Neuronal stem cell (in vitro differentiated cells): ENCODE results near the gene TNRC6B.

Experiments
- DNase-seq: peaks from one replicate; pipeline ENCODE4 v3.0.0-alpha.2; 2013; ENCODE audit warnings: low spot score
- H2AFZ ChIP-seq: one replicate; pipeline ENCODE4 v1.6.1; 2013; ENCODE audit warnings: mild to moderate bottlenecking, low read length, inconsistent platforms
- H2AK5ac ChIP-seq: 2 replicates; pipeline ENCODE4 v1.6.1; 2013; ENCODE audit warnings: low read depth, mild to moderate bottlenecking, inconsistent platforms, low read length, moderate library complexity, mixed read lengths
- H2BK120ac ChIP-seq: 2 replicates; pipeline ENCODE4 v1.6.1; 2013; ENCODE audit warnings: low read depth, mild to moderate bottlenecking, inconsistent platforms, low read length, moderate library complexity, mixed read lengths
- H2BK12ac ChIP-seq: one replicate; pipeline ENCODE4 v1.6.1; 2013; ENCODE audit warnings: low read length, inconsistent platforms
- H2BK15ac ChIP-seq: 2 replicates; pipeline ENCODE4 v1.6.1; 2013; ENCODE audit warnings: mild to moderate bottlenecking, low read length, inconsistent platforms, mixed read lengths
- H2BK5ac ChIP-seq: one replicate; pipeline ENCODE4 v1.6.1; 2013; ENCODE audit warnings: inconsistent platforms, mild to moderate bottlenecking, low read length, moderate library complexity
- H3K14ac ChIP-seq: one replicate; pipeline ENCODE4 v1.6.1; 2013; ENCODE audit warnings: low read length, inconsistent platforms
- H3K18ac ChIP-seq: 2 replicates; pipeline ENCODE4 v1.6.1; 2013; ENCODE audit warnings: low read length, inconsistent platforms
- H3K23ac ChIP-seq: 2 replicates; pipeline ENCODE4 v1.6.1; 2013; ENCODE audit warnings: low read depth, mild to moderate bottlenecking, mixed read lengths, low read length, inconsistent platforms; ENCODE audit not compliant: poor library complexity
- H3K27ac ChIP-seq: replicated peaks from 3 replicates; pipeline ENCODE4 v1.5.1; 2013; ENCODE audit warnings: low read length, inconsistent platforms
- H3K27me3 ChIP-seq, 3 experiments: 2 replicates each; pipeline ENCODE4 v1.6.1; 2013; ENCODE audit warnings: low read length in 3 of 3, mild to moderate bottlenecking in 2 of 3, inconsistent platforms in 1 of 3, low read depth in 1 of 3, mixed read lengths in 1 of 3, moderate library complexity in 1 of 3; ENCODE audit not compliant: control insufficient read depth in 3 of 3, insufficient read depth in 3 of 3
- H3K36me3 ChIP-seq, 2 donors: replicated peaks in 1 of 2; 2 replicates each; pipeline ENCODE4 v1.6.1; 2013; ENCODE audit warnings: low read length in 2 of 2; ENCODE audit not compliant: control insufficient read depth in 2 of 2, insufficient read depth in 2 of 2
- H3K4ac ChIP-seq: 2 replicates; pipeline ENCODE4 v1.6.1; 2013; ENCODE audit warnings: inconsistent platforms, mild to moderate bottlenecking, low read length, moderate library complexity
- H3K4me1 ChIP-seq, 2 donors: 1 replicate in 1 of 2; 2 replicates in 1 of 2; pipeline ENCODE4 v1.6.1; 2013; ENCODE audit warnings: low read length in 2 of 2, low read depth in 1 of 2; ENCODE audit not compliant: control insufficient read depth in 2 of 2, insufficient read depth in 1 of 2
- H3K4me2 ChIP-seq: one replicate; pipeline ENCODE4 v1.6.1; 2013; ENCODE audit warnings: mild to moderate bottlenecking, low read length, inconsistent platforms; ENCODE audit not compliant: insufficient read depth, poor library complexity, severe bottlenecking
- H3K4me3 ChIP-seq, 2 donors: 2 replicates each; pipeline ENCODE4 v1.5.1; 2013; ENCODE audit warnings: low read length in 2 of 2, mild to moderate bottlenecking in 2 of 2, inconsistent platforms in 1 of 2, moderate library complexity in 1 of 2
- H3K79me1 ChIP-seq: one replicate; pipeline ENCODE4 v1.6.1; 2013; ENCODE audit warnings: low read depth, mild to moderate bottlenecking, inconsistent platforms, low read length, moderate library complexity
- H3K9ac ChIP-seq: one replicate; pipeline ENCODE4 v1.6.1; 2013; ENCODE audit warnings: mild to moderate bottlenecking, low read depth, low read length, inconsistent platforms; ENCODE audit not compliant: poor library complexity
- H3K9me3 ChIP-seq, 2 donors: replicated peaks in 1 of 2; 2 replicates each; pipeline versions ENCODE3 to v1.6.1; 2013; ENCODE audit warnings: low read length in 2 of 2, mild to moderate bottlenecking in 2 of 2, inconsistent platforms in 1 of 2, low read depth in 1 of 2, mixed read lengths in 1 of 2, moderate library complexity in 1 of 2; ENCODE audit not compliant: control insufficient read depth in 2 of 2, insufficient read depth in 1 of 2
- H4K8ac ChIP-seq: one replicate; pipeline ENCODE4 v1.6.1; 2013; ENCODE audit warnings: low read depth, mild to moderate bottlenecking, inconsistent platforms, low read length, moderate library complexity
- H4K91ac ChIP-seq: one replicate; pipeline ENCODE4 v1.6.1; 2013; ENCODE audit warnings: low read length, low read depth, mild to moderate bottlenecking, inconsistent platforms; ENCODE audit not compliant: poor library complexity
- WGBS, 2 donors: extraction: QIAGEN DNeasy Blood & Tissue Kit; methylation state at CpG; one replicate each; pipeline ENCODE4 v1.1.7; 2013; ENCODE audit warnings: missing lambda C conversion rate in 2 of 2, mixed read lengths in 1 of 2; ENCODE audit not compliant: insufficient read length in 2 of 2, insufficient replicate concordance in 1 of 2; ENCODE audit errors: extremely low coverage in 2 of 2; 5-methylcytosine and 5-hydroxymethylcytosine counted together

TNRC6B gene

GRCh38 chr22:40175611-40176244, 2.0 kb upstream of the TNRC6B start:
- H3K4ac ChIP-seq = no peak overlapping the region
- no peak overlapping the region for H3K4me2 ChIP-seq
- no CpG with 5 or more reads among the region's 12 CpGs for whole genome bisulfite sequencing, 2 donors
- H3K4me1 ChIP-seq = peaks cover 7 to 20% of the 10 kb centered on the region in 2 donors
- H2BK120ac ChIP-seq = no peak overlapping the region
- H2BK5ac ChIP-seq = no peak overlapping the region
- no peak overlapping the region for H2BK15ac ChIP-seq
- no peak overlapping the region for H4K91ac ChIP-seq
- no peak for DNase-seq
- no peak overlapping the region for H2BK12ac ChIP-seq
- H4K8ac ChIP-seq = no peak overlapping the region
- H3K9ac ChIP-seq = no peak overlapping the region
- no peak overlapping the region for H3K18ac ChIP-seq
- H3K36me3 ChIP-seq = no peaks in the 10 kb centered on the region
- H3K23ac ChIP-seq = no peak overlapping the region
- no peak overlapping the region for H2AK5ac ChIP-seq
- no peak overlapping the region for H2AFZ ChIP-seq
- no peaks in the 10 kb centered on the region for H3K9me3 ChIP-seq
- no peak overlapping the region for H3K4me3 ChIP-seq
- H3K79me1 ChIP-seq = no peaks in the 10 kb centered on the region
- H3K27ac ChIP-seq = no peak overlapping the region
- H3K14ac ChIP-seq = no peak overlapping the region
- no peaks in the 10 kb centered on the region for H3K27me3 ChIP-seq

GRCh38 chr22:40176921-40177737, 596 bp upstream of the TNRC6B start:
- Histone ChIP-seq H3K4me2 (peak overlapping the region; percentile 44), H3K9me3 (no peaks in the 10 kb centered on the region), H3K27me3 (no peaks in the 10 kb centered on the region), H3K14ac (no peak overlapping the region), H3K4me1 (peaks cover 9 to 20% of the 10 kb centered on the region in 2 donors), H4K8ac (no peak overlapping the region), H4K91ac (no peak overlapping the region), H3K9ac (no peak overlapping the region), H2BK5ac (no peak overlapping the region), H2AK5ac (no peak overlapping the region), H2BK12ac (no peak overlapping the region), H3K23ac (no peak overlapping the region), H2BK120ac (no peak overlapping the region), H3K4ac (no peak overlapping the region), H3K36me3 (peaks cover 0 to 7% of the 10 kb centered on the region in 2 donors), H2AFZ (peak overlapping the region; percentile 66), H3K4me3 (peak overlapping the region; percentile 37 to 85), H3K18ac (no peak overlapping the region), H3K79me1 (peaks cover 3% of the 10 kb centered on the region), H3K27ac (peak overlapping the region; percentile 82), H2BK15ac (no peak overlapping the region)
- WGBS, 2 donors = no CpG with 5 or more reads among the region's 14 CpGs
- DNase-seq = no peak

- no peak overlapping the region for H2BK5ac ChIP-seq
- no CpG with 5 or more reads among the region's 17 CpGs for WGBS, 2 donors
- peaks cover 0 to 7% of the 10 kb centered on the region in 2 donors for H3K36me3 ChIP-seq
- no peaks in the 10 kb centered on the region for H3K27me3 ChIP-seq
- no peak overlapping the region for H3K14ac ChIP-seq
- H4K91ac ChIP-seq = no peak overlapping the region
- H2BK15ac ChIP-seq = no peak overlapping the region
- H3K18ac ChIP-seq = peak overlapping the region; percentile 69
- no peak overlapping the region for H3K4ac ChIP-seq
- H2BK120ac ChIP-seq = no peak overlapping the region
- peak overlapping the region; percentile 46 for H3K9ac ChIP-seq
- no peak overlapping the region for H3K23ac ChIP-seq
- peaks cover 3% of the 10 kb centered on the region for H3K79me1 ChIP-seq
- no peak overlapping the region for H4K8ac ChIP-seq
- H2BK12ac ChIP-seq = no peak overlapping the region
- peak overlapping the region; percentile 48 for H2AFZ ChIP-seq
- peaks cover 16 to 31% of the 10 kb centered on the region in 2 donors for H3K4me1 ChIP-seq
- H3K9me3 ChIP-seq = no peaks in the 10 kb centered on the region
- peak overlapping the region; percentile 87 for H3K27ac ChIP-seq
- H3K4me2 ChIP-seq = peak overlapping the region; percentile 56
- peak overlapping the region; percentile 85 to 88 for H3K4me3 ChIP-seq
- H2AK5ac ChIP-seq = no peak overlapping the region
- DNase-seq = peak; percentile 62
These were observed 988 bp downstream of the TNRC6B start for GRCh38 chr22:40178417-40179409.
